ENCODE data around the gene DNAAF5.

DNA sequence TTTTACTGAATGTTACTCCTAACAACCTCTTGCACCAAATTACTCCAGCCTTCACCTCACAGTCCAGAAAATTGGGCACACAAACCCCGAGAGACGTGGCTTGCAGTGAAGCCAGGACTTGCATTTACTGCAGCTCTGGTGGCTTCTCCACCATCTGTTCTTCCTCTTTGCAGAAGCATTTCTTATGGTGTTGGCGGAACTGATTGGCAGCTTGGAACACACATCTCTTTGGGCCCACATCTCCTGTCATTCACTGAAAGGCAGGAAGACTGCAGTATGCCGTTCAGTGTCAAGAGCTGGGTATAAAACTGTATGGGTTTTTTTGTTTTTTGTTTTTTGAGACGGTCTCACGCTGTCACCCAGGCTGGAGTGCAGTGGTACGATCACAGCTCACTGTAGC lies 38.9 kb downstream of the DNAAF5 start:
- TF ChIP-seq MAFK (IDR thresholded peaks at IDR 0.05; ENCODE audit: low read depth, low read length), result no peak
- no peak for TF ChIP-seq BHLHE40 (IDR thresholded peaks at IDR 0.05; ENCODE audit: low read depth, low read length)
- TF ChIP-seq, protein P1, sequence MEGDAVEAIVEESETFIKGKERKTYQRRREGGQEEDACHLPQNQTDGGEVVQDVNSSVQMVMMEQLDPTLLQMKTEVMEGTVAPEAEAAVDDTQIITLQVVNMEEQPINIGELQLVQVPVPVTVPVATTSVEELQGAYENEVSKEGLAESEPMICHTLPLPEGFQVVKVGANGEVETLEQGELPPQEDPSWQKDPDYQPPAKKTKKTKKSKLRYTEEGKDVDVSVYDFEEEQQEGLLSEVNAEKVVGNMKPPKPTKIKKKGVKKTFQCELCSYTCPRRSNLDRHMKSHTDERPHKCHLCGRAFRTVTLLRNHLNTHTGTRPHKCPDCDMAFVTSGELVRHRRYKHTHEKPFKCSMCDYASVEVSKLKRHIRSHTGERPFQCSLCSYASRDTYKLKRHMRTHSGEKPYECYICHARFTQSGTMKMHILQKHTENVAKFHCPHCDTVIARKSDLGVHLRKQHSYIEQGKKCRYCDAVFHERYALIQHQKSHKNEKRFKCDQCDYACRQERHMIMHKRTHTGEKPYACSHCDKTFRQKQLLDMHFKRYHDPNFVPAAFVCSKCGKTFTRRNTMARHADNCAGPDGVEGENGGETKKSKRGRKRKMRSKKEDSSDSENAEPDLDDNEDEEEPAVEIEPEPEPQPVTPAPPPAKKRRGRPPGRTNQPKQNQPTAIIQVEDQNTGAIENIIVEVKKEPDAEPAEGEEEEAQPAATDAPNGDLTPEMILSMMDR (conservative IDR thresholded peaks at IDR 0.05; ENCODE audit: low read depth, low read length), result no peak
- TF ChIP-seq, protein P2, sequence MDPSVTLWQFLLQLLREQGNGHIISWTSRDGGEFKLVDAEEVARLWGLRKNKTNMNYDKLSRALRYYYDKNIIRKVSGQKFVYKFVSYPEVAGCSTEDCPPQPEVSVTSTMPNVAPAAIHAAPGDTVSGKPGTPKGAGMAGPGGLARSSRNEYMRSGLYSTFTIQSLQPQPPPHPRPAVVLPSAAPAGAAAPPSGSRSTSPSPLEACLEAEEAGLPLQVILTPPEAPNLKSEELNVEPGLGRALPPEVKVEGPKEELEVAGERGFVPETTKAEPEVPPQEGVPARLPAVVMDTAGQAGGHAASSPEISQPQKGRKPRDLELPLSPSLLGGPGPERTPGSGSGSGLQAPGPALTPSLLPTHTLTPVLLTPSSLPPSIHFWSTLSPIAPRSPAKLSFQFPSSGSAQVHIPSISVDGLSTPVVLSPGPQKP (IDR thresholded peaks at IDR 0.05; ENCODE audit: borderline replicate concordance, low read depth, low read length), result no peak
- TF ChIP-seq POLR2A (IDR thresholded peaks at IDR 0.05; ENCODE audit: low read depth, low read length), result no peak
- TF ChIP-seq FOS (IDR thresholded peaks at IDR 0.05; ENCODE audit: low read depth, low read length), result no peak
- TF ChIP-seq MAZ (IDR thresholded peaks at IDR 0.05; ENCODE audit: borderline replicate concordance, low read depth, low read length), result no peak
- TF ChIP-seq RCOR1 (IDR thresholded peaks at IDR 0.05; ENCODE audit: insufficient replicate concordance, low read length), result no peak
- TF ChIP-seq RAD21 (IDR thresholded peaks at IDR 0.05; ENCODE audit: low read length), result no peak
- TF ChIP-seq NFE2L2 (IDR thresholded peaks at IDR 0.05; ENCODE audit: low read depth, low read length), result no peak
- TF ChIP-seq, protein P3, sequence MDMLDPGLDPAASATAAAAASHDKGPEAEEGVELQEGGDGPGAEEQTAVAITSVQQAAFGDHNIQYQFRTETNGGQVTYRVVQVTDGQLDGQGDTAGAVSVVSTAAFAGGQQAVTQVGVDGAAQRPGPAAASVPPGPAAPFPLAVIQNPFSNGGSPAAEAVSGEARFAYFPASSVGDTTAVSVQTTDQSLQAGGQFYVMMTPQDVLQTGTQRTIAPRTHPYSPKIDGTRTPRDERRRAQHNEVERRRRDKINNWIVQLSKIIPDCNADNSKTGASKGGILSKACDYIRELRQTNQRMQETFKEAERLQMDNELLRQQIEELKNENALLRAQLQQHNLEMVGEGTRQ (IDR thresholded peaks at IDR 0.05; ENCODE audit: low read depth, low read length), result no peak
- no peak for TF ChIP-seq SMC3 (IDR thresholded peaks at IDR 0.05; ENCODE audit: low read depth, low read length)
- TF ChIP-seq CHD1 (IDR thresholded peaks at IDR 0.05; ENCODE audit: low read depth, low read length), result no peak
- TF ChIP-seq CEBPB (IDR thresholded peaks at IDR 0.05; ENCODE audit: low read depth, low read length), result no peak
